K562 (cell line): Measurements from ENCODE around the gene NEU1. TPM values are rescaled to one million over a fixed set of nuclear protein-coding genes. Genes with fewer than 3 reads are reported as not detected.

Experiments used
- ASH1L ChIP-seq: fragments of 450-650 bp; IDR thresholded peaks from 2 replicates; pipeline ENCODE4 v1.6.1; 2018; ENCODE audit warnings: borderline replicate concordance, mild to moderate bottlenecking, low read depth; ENCODE audit not compliant: partially characterized antibody
- ATF1 ChIP-seq, 2 experiments: fragments of 450-650 bp in 1 of 2; IDR thresholded peaks; 2 replicates each; pipeline ENCODE4 v1.6.1; 2016; ENCODE audit warnings: missing compliant biosample characterization in 1 of 2, missing genetic modification characterization in 1 of 2
- C11orf30 ChIP-seq: fragments of 450-650 bp; IDR thresholded peaks from 2 replicates; pipeline ENCODE4 v1.6.1; 2016; ENCODE audit warnings: low read depth, mild to moderate bottlenecking
- CAMTA2 ChIP-seq: fragments of 250-450 bp; sonication (Bioruptor Pico); conservative IDR thresholded peaks from 2 replicates; pipeline ENCODE4 v1.5.1; 2022
- CBFA2T2 ChIP-seq: fragments of 450-650 bp; conservative IDR thresholded peaks from 2 replicates; pipeline ENCODE4 v1.6.1; 2017; ENCODE audit warnings: mild to moderate bottlenecking
- HCFC1 ChIP-seq: IDR thresholded peaks from 2 replicates; pipeline ENCODE4 v1.6.1; 2012; ENCODE audit warnings: low read depth, low read length, improper control_type of control experiment
- MYNN ChIP-seq, 2 experiments: sonication (generic); formaldehyde crosslinking in 1 of 2; IDR thresholded peaks; 2 replicates each; pipeline versions ENCODE4 v1.5.0 to v1.6.1; 2016 to 2020; ENCODE audit warnings: antibody characterized with exemption in 1 of 2, missing genetic modification reagents in 1 of 2
- NBN ChIP-seq: fragments of 450-650 bp; IDR thresholded peaks from 2 replicates; pipeline ENCODE4 v1.6.1; 2016; ENCODE audit warnings: low read depth, mild to moderate bottlenecking
- POLR2AphosphoS2 ChIP-seq: IDR thresholded peaks from 2 replicates; pipeline ENCODE4 v1.6.1; 2012; ENCODE audit warnings: low read length, improper control_type of control experiment
- RAD51 ChIP-seq: fragments of 450-650 bp; IDR thresholded peaks from 2 replicates; pipeline ENCODE4 v1.7.1; 2016; ENCODE audit warnings: low read depth, mild to moderate bottlenecking, borderline replicate concordance
- SAFB ChIP-seq: fragments of 200-400 bp; formaldehyde crosslinking; IDR thresholded peaks from 2 replicates; pipeline ENCODE4 v1.6.1; 2017; ENCODE audit warnings: low read depth, low read length, borderline replicate concordance
- TARDBP ChIP-seq: fragments of 450-650 bp; IDR thresholded peaks from 2 replicates; pipeline ENCODE4 v1.6.1; 2016
- TBL1XR1 ChIP-seq, 2 experiments: IDR thresholded peaks; 2 replicates each; pipeline ENCODE4 v1.6.1; 2012; ENCODE audit warnings: improper control_type of control experiment in 2 of 2, low read length in 2 of 2, mild to moderate bottlenecking in 1 of 2
- TCF3 ChIP-seq: sonication (generic); formaldehyde crosslinking; IDR thresholded peaks from 2 replicates; pipeline ENCODE4 v1.4.0; 2020; ENCODE audit warnings: mild to moderate bottlenecking, missing genetic modification reagents
- TEAD4 ChIP-seq, 2 experiments: sonication (generic) in 1 of 2; formaldehyde crosslinking in 1 of 2; IDR thresholded peaks; 2 replicates each; pipeline versions ENCODE4 v1.6.1 to v1.8.0; 2012 to 2022; ENCODE audit warnings: borderline replicate concordance in 1 of 2, inconsistent platforms in 1 of 2, low read length in 1 of 2, mild to moderate bottlenecking in 1 of 2, missing genetic modification reagents in 1 of 2
- XRCC5 ChIP-seq: fragments of 200-400 bp; formaldehyde crosslinking; IDR thresholded peaks from 2 replicates; pipeline ENCODE4 v1.6.1; 2017; ENCODE audit warnings: low read depth, mild to moderate bottlenecking, low read length
- ZBTB11 ChIP-seq, 3 experiments: fragments of 200-800 bp in 1 of 3; fragments of 250-450 bp in 1 of 3; fragments of 450-650 bp in 1 of 3; sonication (Bioruptor Pico) in 1 of 3; sonication (Bioruptor generic) in 1 of 3; formaldehyde crosslinking in 1 of 3; IDR thresholded peaks; 2 replicates each; pipeline versions ENCODE4 v1.6.1 to v1.8.0; 2016 to 2022; ENCODE audit warnings: mild to moderate bottlenecking in 2 of 3, missing genetic modification characterization in 2 of 3, missing compliant biosample characterization in 1 of 3, moderate library complexity in 1 of 3
- ZMIZ1 ChIP-seq, 2 experiments: fragments of 150-350 bp in 1 of 2; IDR thresholded peaks; 2 replicates each; pipeline ENCODE4 v1.6.1; 2012 to 2016; ENCODE audit warnings: low read depth in 2 of 2, low read length in 2 of 2, mild to moderate bottlenecking in 1 of 2, moderate library complexity in 1 of 2
- ZNF384 ChIP-seq: IDR thresholded peaks from 2 replicates; pipeline ENCODE4 v1.6.1; 2012; ENCODE audit warnings: low read depth, low read length, improper control_type of control experiment
- ZNF551 ChIP-seq: fragments of 250-450 bp; sonication (Bioruptor Pico); IDR thresholded peaks from 2 replicates; pipeline ENCODE4 v1.5.0; 2021; ENCODE audit warnings: mild to moderate bottlenecking, moderate library complexity
- polyA plus RNA-seq, 8 experiments: library from polyadenylated mRNA; depleted of rRNA in 4 of 8; stranded (reverse) in 5 of 8; unstranded in 3 of 8; fragments of >200 nt; fragmentation: Nextera tagmentation in 2 of 8; fragmentation: Illumina TruSeq in 1 of 8; extraction: Ambion mirVana in 2 of 8; extraction: Trizol in 1 of 8; gene quantifications; 2 replicates each; pipeline versions ENCODE4 v1.2.1 to v1.2.3, GENCODE V29; 2011 to 2014; ENCODE audit warnings: inconsistent platforms in 1 of 8, missing spikeins in 1 of 8
- total RNA-seq, 7 experiments: library from RNA; depleted of rRNA in 6 of 7; stranded (reverse); fragments of >200 nt in 6 of 7; fragmentation: Illumina TruSeq in 2 of 7; extraction: Trizol in 2 of 7; gene quantifications; 2 replicates each; pipeline versions ENCODE4 v1.2.1 to v1.2.3, GENCODE V29; 2011 to 2021; ENCODE audit warnings: low replicate concordance in 1 of 7

NEU1 gene
- total and polyA plus RNA-seq, 9 of the 15 experiments (the other 6 are each of a cell fraction or from before 2014, with no cell fraction given) = 14.8 to 67.8 (median 51.0) TPM

DNA sequence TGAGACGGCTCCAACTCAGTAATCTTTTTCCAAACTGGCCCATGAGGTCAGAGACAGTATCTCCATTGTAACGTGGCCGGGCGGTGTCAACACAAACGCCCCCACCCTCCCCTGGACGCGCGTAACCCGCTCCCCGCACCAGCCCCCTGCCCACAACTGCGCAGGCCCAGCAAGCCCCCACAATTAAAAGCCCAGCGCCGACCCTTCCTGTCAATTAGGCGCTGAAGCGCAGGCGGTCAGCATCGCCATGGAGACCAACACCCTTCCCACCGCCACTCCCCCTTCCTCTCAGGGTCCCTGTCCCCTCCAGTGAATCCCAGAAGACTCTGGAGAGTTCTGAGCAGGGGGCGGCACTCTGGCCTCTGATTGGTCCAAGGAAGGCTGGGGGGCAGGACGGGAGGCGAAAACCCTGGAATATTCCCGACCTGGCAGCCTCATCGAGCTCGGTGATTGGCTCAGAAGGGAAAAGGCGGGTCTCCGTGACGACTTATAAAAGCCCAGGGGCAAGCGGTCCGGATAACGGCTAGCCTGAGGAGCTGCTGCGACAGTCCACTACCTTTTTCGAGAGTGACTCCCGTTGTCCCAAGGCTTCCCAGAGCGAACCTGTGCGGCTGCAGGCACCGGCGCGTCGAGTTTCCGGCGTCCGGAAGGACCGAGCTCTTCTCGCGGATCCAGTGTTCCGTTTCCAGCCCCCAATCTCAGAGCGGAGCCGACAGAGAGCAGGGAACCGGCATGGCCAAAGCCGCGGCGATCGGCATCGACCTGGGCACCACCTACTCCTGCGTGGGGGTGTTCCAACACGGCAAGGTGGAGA, 47.4 kb downstream of the NEU1 start, which contains the start of the genes HSPA1A and HSPA1L (continued):
- TF ChIP-seq HCFC1 (peak; percentile 54; the same call in 1 of the 2 replicates), POLR2AphosphoS2 (peak; percentile 97), ZMIZ1 (IDR thresholded peaks at IDR 0.05; ENCODE audit: low read depth in 2 of 2, low read length in 2 of 2) (peak in 1 of 2 experiments; percentile 86; a peak in 2 of 4 replicates), ZNF384 (peak; percentile 3; the same call in 1 of the 2 replicates), NBN (no peak), XRCC5 (no peak; the same call in 1 of the 2 replicates), ATF1 (CRISPR knock-in tag; IDR thresholded peaks at IDR 0.05) (no peak), ATF1 (tag; IDR thresholded peaks at IDR 0.05) (peak; percentile 74), TEAD4 (IDR thresholded peaks at IDR 0.05; ENCODE audit: low read length) (peak; percentile 65), TEAD4 (CRISPR knock-in tag; IDR thresholded peaks at IDR 0.05; ENCODE audit: borderline replicate concordance) (peak; percentile 71; the same call in 1 of the 2 replicates), C11orf30 (no peak), ZBTB11 (CRISPR knock-in tag; IDR thresholded peaks at IDR 0.05) (peak in 1 of 3 experiments; percentile 79; a peak in 2 of 6 replicates), CBFA2T2 (no peak), RAD51 (0 out of 2 replicates have a peak, but pooled peaks have one; percentile 22), ZNF551 (CRISPR knock-in tag) (no peak), CAMTA2 (CRISPR knock-in tag) (peak; percentile 66; the same call in 1 of the 2 replicates), TARDBP (no peak), MYNN (IDR thresholded peaks at IDR 0.05) (peak; percentile 27), MYNN (CRISPR knock-in tag; IDR thresholded peaks at IDR 0.05) (no peak), TCF3 (CRISPR knock-in tag) (peak; percentile 28; the same call in 1 of the 2 replicates), SAFB (no peak), TBL1XR1 (IDR thresholded peaks at IDR 0.05; ENCODE audit: low read length in 2 of 2) (peak; percentile 49 to 91; a peak in 3 of 4 replicates), ASH1L (peak; percentile 43)
